ENCODE measurements around the gene DSTN. TPM values are rescaled to one million over a fixed set of nuclear protein-coding genes. Genes with fewer than 3 reads are reported as not detected.

DSTN gene
- total RNA-seq, 1 experiment from 2014 or later: 584 TPM

DNA sequence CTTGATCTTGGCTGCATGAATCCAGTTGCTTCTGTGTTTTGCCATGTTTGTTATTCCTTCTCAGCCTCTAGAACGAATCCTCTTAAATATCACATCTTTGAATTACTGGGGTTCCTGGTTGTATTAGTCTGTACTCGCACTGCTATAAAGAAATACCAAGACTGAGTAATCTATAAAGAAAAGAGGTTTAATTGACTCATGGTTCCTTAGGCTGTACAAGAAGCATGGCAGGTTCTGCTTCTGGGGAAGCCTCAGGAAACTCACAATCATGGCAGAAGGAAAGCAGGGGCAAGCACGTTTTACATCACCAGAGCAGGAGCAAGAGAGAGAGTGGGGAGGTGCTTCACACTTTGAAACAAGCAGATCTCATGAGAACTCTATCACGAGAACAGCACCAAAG, 20.7 kb upstream of the DSTN start:
- no peak for DNase-seq (ENCODE audit: low read depth)

DNA sequence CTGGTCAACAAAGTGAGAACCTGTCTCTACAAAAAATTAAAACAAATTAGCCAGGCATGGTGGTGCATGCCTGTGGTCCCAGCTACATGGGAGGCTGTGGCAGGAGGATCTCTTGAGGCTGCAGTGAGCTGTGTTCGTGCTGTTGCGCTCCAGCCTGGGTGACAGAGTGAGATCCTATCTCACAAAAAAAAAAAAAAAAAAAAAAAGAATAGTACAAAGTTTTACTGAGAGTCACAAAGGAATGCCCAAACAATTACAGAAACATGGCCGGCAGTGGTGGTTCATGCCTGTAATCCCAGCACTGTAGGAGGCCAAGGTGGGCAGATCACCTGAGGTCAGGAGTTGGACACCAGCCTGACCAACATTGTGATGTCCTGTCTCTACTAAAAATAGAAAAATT, 14.8 kb upstream of the DSTN start:
- no peak for DNase-seq (ENCODE audit: low read depth)

- peak; percentile 84 for DNase-seq (ENCODE audit: low read depth)
These were observed 12.8 kb upstream of the DSTN start for GRCh38 chr20:17556837-17557674.

GRCh38 chr20:17557675-17558006, 12.2 kb upstream of the DSTN start:
- DNase-seq (ENCODE audit: low read depth): peak; percentile 93

GRCh38 chr20:17558154-17558940, 11.5 kb upstream of the DSTN start:
- DNase-seq (ENCODE audit: low read depth): peak; percentile 100

DNA sequence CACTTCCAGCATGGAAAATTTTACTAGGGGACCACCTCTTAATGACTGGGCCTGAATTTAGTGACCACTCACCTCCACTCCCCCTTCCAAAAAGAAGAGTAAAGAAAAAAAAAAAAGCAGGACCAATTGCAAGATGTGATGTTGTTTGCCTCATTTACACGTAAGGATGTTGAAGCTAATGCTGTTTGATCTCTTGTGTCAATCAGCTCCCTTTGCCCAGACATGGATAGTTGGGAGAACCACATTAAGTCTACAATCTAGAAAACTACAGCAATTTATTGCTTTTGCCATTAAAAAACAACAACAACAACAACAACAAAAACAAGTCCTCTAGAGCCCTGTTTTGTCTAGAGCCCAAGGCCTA, 11.0 kb upstream of the DSTN start:
- DNase-seq (ENCODE audit: low read depth): no peak

GRCh38 chr20:17559338-17559737, 10.5 kb upstream of the DSTN start:
- no peak for DNase-seq (ENCODE audit: low read depth)

DNA sequence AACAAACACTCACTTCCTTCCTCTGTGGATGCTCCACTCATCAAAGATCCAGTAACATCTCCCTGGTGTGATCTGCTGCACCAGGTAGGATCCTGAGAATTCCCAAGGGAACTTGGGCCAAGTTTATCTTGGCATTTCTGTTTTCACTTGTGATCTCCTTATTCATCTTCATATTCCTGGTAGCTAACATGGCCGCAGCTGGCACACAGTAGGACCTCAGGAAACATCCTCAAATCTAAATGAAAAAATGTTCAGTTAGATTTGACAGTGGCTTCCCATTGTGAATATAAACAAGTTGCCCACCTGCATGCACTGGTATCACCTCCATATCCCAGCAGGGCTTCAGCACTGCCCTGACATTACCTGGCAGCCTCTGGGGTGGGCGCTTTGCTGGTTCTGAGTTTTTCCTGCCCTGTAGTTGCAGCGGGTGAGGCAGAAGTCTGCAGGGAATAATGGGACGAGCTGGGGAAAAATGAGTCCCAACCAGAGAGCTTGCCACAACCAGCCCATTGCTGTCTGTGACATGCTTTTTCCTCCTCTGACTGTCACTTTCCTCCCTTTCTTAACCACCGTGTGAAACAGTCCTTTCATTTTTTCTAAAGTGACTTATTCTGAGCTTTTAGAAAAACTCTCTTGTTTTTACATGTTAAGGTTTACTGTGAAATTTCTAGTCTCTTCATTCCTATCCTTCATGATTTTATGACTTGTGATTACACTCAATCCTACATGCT, 9.4 kb upstream of the DSTN start:
- DNase-seq (ENCODE audit: low read depth): no peak

DNA sequence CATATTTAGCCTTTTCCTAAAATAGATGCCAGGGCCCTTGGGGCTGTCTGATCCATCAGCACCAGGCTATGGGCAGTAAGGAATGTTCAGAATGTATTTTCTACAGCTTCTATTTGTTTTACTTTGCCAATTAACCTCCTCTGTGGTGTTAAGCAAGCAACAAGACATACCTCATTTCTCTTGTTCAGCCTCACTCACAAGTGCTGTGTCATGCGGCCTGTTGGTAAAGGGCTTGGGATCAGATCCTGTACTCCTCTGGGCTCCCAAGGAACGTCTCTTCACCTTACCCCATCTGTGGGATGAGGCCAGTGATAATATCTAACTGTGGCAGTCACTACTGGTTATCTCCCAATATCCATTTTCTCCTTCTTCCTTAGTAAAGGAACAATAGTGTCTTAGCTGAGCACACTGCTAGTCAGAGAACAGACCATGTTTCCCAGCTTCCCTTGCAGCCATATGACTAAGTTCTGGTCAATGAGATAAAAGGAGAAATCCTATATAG, 7.0 kb upstream of the DSTN start:
- DNase-seq (ENCODE audit: low read depth): peak; percentile 93

- peak; percentile 78 for DNase-seq (ENCODE audit: low read depth)
These were observed 4.6 kb upstream of the DSTN start for GRCh38 chr20:17565169-17565845.

- DNase-seq (ENCODE audit: low read depth): no peak
These were observed 3.5 kb upstream of the DSTN start for GRCh38 chr20:17566345-17566744.

DNA sequence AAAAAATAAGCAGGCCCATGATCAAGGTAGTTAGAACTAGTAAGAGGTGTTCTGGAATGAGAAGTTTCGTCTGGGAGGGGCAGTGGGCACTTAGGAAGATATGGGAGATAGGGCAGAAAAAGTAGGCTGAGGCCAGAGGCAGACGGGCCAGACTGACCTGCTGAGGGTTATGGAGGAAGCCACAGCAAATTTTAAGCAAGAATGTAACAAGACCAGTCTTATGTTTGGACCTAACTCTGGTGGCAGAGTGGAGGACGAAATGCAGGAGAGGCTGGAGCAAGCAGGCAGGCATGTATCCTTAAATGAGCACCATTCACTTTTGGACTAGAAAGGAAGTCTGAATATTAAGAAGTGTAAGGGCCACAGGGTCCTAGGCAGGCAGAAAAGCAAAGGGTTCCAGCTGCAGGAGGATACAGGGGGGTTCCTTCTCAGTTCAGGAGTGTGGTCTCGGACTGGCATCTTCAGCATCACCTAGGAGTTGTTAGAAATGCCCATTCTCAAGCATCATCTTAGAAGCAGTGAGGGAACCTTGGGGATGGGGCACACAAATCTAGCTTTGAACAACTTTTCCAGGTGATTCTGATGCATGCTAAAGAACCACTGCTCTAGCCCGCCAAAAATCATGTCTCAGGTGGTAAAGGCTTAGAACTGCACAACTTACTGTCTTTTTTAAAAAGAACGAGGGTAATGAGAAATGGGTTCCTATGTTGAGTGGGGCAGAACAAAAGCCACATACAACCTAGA, 1.7 kb upstream of the DSTN start:
- no peak for DNase-seq (ENCODE audit: low read depth)

GRCh38 chr20:17568972-17569521, 828 bp upstream of the DSTN start:
- DNase-seq (ENCODE audit: low read depth): peak; percentile 100

GRCh38 chr20:17570347-17571152, 675 bp downstream of the DSTN start:
- peak; percentile 77 for DNase-seq (ENCODE audit: low read depth)

GRCh38 chr20:17571153-17571527, 1.3 kb downstream of the DSTN start:
- no peak for DNase-seq (ENCODE audit: low read depth)

- DNase-seq (ENCODE audit: low read depth): no peak
These were observed 2.3 kb downstream of the DSTN start for GRCh38 chr20:17572034-17572638.

- DNase-seq (ENCODE audit: low read depth): no peak
These were observed 3.6 kb downstream of the DSTN start for GRCh38 chr20:17573463-17573862.

- DNase-seq (ENCODE audit: low read depth): no peak
These were observed 6.3 kb downstream of the DSTN start for GRCh38 chr20:17576215-17576614.

- peak; percentile 56 for DNase-seq (ENCODE audit: low read depth)
These were observed 9.6 kb downstream of the DSTN start for GRCh38 chr20:17579369-17580039.
